Measurements from ENCODE around the gene WRAP73.

DNA sequence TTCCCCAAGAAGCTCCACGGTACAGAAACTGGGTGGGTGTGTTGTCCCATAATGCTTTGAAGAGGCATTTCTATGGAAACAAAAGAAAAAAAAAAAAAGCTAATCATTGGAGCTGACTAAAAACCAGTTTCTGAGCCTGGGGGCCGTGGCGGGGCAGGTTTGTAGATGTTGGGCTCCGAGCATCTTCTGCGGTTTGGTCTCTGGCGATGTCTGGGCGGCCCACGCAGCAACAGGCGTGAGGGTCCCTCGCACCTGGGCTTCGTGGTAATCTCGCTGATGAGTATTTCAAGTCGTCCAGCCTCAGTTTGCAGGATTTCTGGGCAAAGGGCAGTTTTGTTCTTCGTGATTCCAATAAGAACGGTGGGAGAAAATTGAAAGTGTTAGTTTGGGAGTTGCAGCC is 9.2 kb upstream of the WRAP73 start:
- TF ChIP-seq, protein P1, sequence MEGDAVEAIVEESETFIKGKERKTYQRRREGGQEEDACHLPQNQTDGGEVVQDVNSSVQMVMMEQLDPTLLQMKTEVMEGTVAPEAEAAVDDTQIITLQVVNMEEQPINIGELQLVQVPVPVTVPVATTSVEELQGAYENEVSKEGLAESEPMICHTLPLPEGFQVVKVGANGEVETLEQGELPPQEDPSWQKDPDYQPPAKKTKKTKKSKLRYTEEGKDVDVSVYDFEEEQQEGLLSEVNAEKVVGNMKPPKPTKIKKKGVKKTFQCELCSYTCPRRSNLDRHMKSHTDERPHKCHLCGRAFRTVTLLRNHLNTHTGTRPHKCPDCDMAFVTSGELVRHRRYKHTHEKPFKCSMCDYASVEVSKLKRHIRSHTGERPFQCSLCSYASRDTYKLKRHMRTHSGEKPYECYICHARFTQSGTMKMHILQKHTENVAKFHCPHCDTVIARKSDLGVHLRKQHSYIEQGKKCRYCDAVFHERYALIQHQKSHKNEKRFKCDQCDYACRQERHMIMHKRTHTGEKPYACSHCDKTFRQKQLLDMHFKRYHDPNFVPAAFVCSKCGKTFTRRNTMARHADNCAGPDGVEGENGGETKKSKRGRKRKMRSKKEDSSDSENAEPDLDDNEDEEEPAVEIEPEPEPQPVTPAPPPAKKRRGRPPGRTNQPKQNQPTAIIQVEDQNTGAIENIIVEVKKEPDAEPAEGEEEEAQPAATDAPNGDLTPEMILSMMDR (IDR thresholded peaks at IDR 0.05): no peak
- no peak for TF ChIP-seq EP300 (IDR thresholded peaks at IDR 0.05)
